GM21619 (cell line): ENCODE data around the gene TAMM41.
"Not testable (repeated sequence)": the region's sequence is repeated elsewhere in the genome, so short reads cannot be mapped to it uniquely, and the experiment has no call there.

Experiments
- ATAC-seq: cut with Tn5 transposase; IDR thresholded peaks from one replicate; pipeline ENCODE4 v1.9.1; 2021; ENCODE audit not compliant: unreplicated experiment

Gene TAMM41

GRCh38 chr3:11769704-11770476 lies 76.8 kb downstream of the TAMM41 start:
- ATAC-seq, result no peak

GRCh38 chr3:11768604-11769003 lies 78.1 kb downstream of the TAMM41 start:
- ATAC-seq, result no peak

GRCh38 chr3:11764931-11765363 lies 81.7 kb downstream of the TAMM41 start:
- ATAC-seq, result no peak

- ATAC-seq, result no peak
Observed at GRCh38 chr3:11759996-11760395, 86.7 kb downstream of the TAMM41 start.

- no peak for ATAC-seq
Observed at GRCh38 chr3:11757929-11758328, 88.8 kb downstream of the TAMM41 start.

GRCh38 chr3:11757441-11757875 lies 89.2 kb downstream of the TAMM41 start:
- ATAC-seq, result no peak

GRCh38 chr3:11755276-11755675 lies 91.4 kb downstream of the TAMM41 start:
- ATAC-seq, result no peak

GRCh38 chr3:11752254-11752653 lies 94.4 kb downstream of the TAMM41 start:
- ATAC-seq, result not testable (repeated sequence)

- not testable (repeated sequence) for ATAC-seq
Observed at GRCh38 chr3:11748306-11748705, 98.4 kb downstream of the TAMM41 start.
